Mesenchymal stem cell (in vitro differentiated cells and primary cell): ENCODE data around the gene ROBO1.

Experiments used
- DNase-seq: peaks from one replicate; pipeline ENCODE4 v3.0.0-alpha.2; 2013
- H2AFZ ChIP-seq: one replicate; pipeline ENCODE4 v1.6.1; 2013; ENCODE audit warnings: low read depth, mild to moderate bottlenecking, control low read depth, inconsistent platforms, low read length, moderate library complexity
- H2AK5ac ChIP-seq: 2 replicates; pipeline ENCODE4 v1.6.1; 2013; ENCODE audit warnings: low read length, moderate library complexity, mild to moderate bottlenecking, inconsistent platforms; ENCODE audit not compliant: severe bottlenecking
- H2BK120ac ChIP-seq: one replicate; pipeline ENCODE4 v1.6.1; 2013; ENCODE audit warnings: low read depth, mild to moderate bottlenecking, inconsistent platforms, low read length, moderate library complexity
- H2BK12ac ChIP-seq, 2 experiments: one replicate each; pipeline ENCODE4 v1.6.1; 2013; ENCODE audit warnings: inconsistent platforms in 2 of 2, low read length in 2 of 2, mild to moderate bottlenecking in 2 of 2, moderate library complexity in 2 of 2, control low read depth in 1 of 2
- H2BK15ac ChIP-seq: one replicate; pipeline ENCODE4 v1.6.1; 2013; ENCODE audit warnings: mild to moderate bottlenecking, low read depth, inconsistent platforms; ENCODE audit not compliant: poor library complexity, severe bottlenecking
- H2BK5ac ChIP-seq: 2 replicates; pipeline ENCODE4 v1.6.1; 2013; ENCODE audit warnings: low read depth, mild to moderate bottlenecking, low read length, control low read depth, inconsistent platforms; ENCODE audit not compliant: poor library complexity, severe bottlenecking
- H3K14ac ChIP-seq, 2 experiments: one replicate each; pipeline ENCODE4 v1.6.1; 2013; ENCODE audit warnings: inconsistent platforms in 2 of 2, low read length in 2 of 2, control low read depth in 1 of 2, mild to moderate bottlenecking in 1 of 2, moderate library complexity in 1 of 2
- H3K18ac ChIP-seq, 2 experiments: one replicate each; pipeline ENCODE4 v1.6.1; 2013; ENCODE audit warnings: inconsistent platforms in 2 of 2, low read length in 2 of 2, control low read depth in 1 of 2, low read depth in 1 of 2, mild to moderate bottlenecking in 1 of 2
- H3K23ac ChIP-seq, 2 experiments: one replicate each; pipeline ENCODE4 v1.6.1; 2013; ENCODE audit warnings: inconsistent platforms in 2 of 2, low read length in 2 of 2, mild to moderate bottlenecking in 2 of 2, moderate library complexity in 2 of 2, control low read depth in 1 of 2
- H3K27ac ChIP-seq: 2 replicates; pipeline ENCODE4 v1.5.1; 2013; ENCODE audit warnings: mild to moderate bottlenecking, moderate library complexity, low read length, control low read depth, inconsistent platforms; ENCODE audit not compliant: poor library complexity, severe bottlenecking
- H3K27me3 ChIP-seq, 2 experiments: 2 replicates each; pipeline versions ENCODE4 v1.6.1 to v1.7.0; 2013; ENCODE audit warnings: low read length in 2 of 2, mild to moderate bottlenecking in 2 of 2, moderate library complexity in 2 of 2, control low read depth in 1 of 2, inconsistent platforms in 1 of 2; ENCODE audit not compliant: control insufficient read depth in 1 of 2, insufficient read depth in 1 of 2
- H3K36me3 ChIP-seq, 2 experiments: 2 replicates each; pipeline versions ENCODE4 v1.6.1 to v1.7.0; 2013; ENCODE audit warnings: low read length in 2 of 2, control low read depth in 1 of 2, inconsistent platforms in 1 of 2, low read depth in 1 of 2, mild to moderate bottlenecking in 1 of 2; ENCODE audit not compliant: insufficient read depth in 2 of 2, control insufficient read depth in 1 of 2
- H3K4ac ChIP-seq, 2 experiments: one replicate each; pipeline ENCODE4 v1.6.1; 2013; ENCODE audit warnings: inconsistent platforms in 2 of 2, low read length in 2 of 2, mild to moderate bottlenecking in 2 of 2, moderate library complexity in 2 of 2, control low read depth in 1 of 2, low read depth in 1 of 2
- H3K4me1 ChIP-seq: 2 replicates; pipeline ENCODE4 v1.6.1; 2013; ENCODE audit warnings: low read depth, low read length, control low read depth; ENCODE audit not compliant: control insufficient read depth, insufficient read depth
- H3K4me2 ChIP-seq: 2 replicates; pipeline ENCODE4 v1.6.1; 2013; ENCODE audit warnings: low read length, mild to moderate bottlenecking, inconsistent platforms; ENCODE audit not compliant: poor library complexity, severe bottlenecking
- H3K4me3 ChIP-seq, 2 experiments: 2 replicates each; pipeline versions ENCODE4 v1.5.1 to v1.7.0; 2013; ENCODE audit warnings: low read length in 2 of 2, mild to moderate bottlenecking in 2 of 2, control low read depth in 1 of 2, low read depth in 1 of 2; ENCODE audit not compliant: insufficient read depth in 1 of 2
- H3K79me1 ChIP-seq: replicated peaks from 2 replicates; pipeline ENCODE4 v1.6.1; 2013; ENCODE audit warnings: mild to moderate bottlenecking, control low read depth, low read length, inconsistent platforms; ENCODE audit not compliant: poor library complexity, severe bottlenecking
- H3K9ac ChIP-seq: 2 replicates; pipeline ENCODE4 v1.7.0; 2013; ENCODE audit warnings: mild to moderate bottlenecking, low read length, moderate library complexity
- H3K9me3 ChIP-seq: 2 replicates; pipeline ENCODE4 v1.7.0; 2013; ENCODE audit warnings: mild to moderate bottlenecking, low read length; ENCODE audit not compliant: control insufficient read depth
- H4K8ac ChIP-seq: one replicate; pipeline ENCODE4 v1.6.1; 2013; ENCODE audit warnings: inconsistent platforms, mild to moderate bottlenecking, low read length, moderate library complexity
- H4K91ac ChIP-seq: one replicate; pipeline ENCODE4 v1.6.1; 2013; ENCODE audit warnings: mild to moderate bottlenecking, low read length, inconsistent platforms
- WGBS: methylation state at CpG from one replicate; pipeline ENCODE4 v1.1.7; 2013; ENCODE audit warnings: mixed read lengths; 5-methylcytosine and 5-hydroxymethylcytosine counted together

The ROBO1 gene

DNA sequence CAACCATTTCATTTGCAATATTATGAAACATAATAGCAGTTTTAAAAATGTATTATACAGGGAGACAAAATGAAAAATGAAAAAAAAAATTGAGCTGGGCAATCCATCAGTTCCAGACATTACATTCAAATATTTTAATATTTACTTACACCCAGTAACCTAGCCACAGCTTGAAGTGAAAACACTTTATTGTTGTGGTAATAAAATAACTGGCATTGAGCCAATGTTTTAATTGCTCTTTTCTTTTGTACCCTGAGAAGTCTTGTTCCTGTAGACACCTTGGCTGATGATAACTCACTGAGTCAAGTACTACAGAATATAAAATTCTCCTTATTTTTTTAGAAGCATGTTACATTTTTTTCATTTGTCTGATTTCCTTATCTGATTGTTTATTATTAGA, 180.6 kb downstream of the ROBO1 start:
- Histone ChIP-seq H2BK15ac (no peak overlapping the region), H2AK5ac (no peak overlapping the region), H2BK12ac (no peak overlapping the region), H3K4me3 (no peak overlapping the region), H3K4me1 (no peaks in the 10 kb centered on the region), H3K9ac (no peak overlapping the region), H4K91ac (no peak overlapping the region), H2BK120ac (no peak overlapping the region), H3K4ac (no peak overlapping the region), H3K27ac (no peak overlapping the region), H4K8ac (no peak overlapping the region), H3K79me1 (no peaks in the 10 kb centered on the region), H3K23ac (no peak overlapping the region), H3K4me2 (no peak overlapping the region), H3K36me3 (no peaks in the 10 kb centered on the region), H3K9me3 (no peaks in the 10 kb centered on the region), H2BK5ac (no peak overlapping the region), H3K14ac (no peak overlapping the region), H2AFZ (no peak overlapping the region), H3K27me3 (no peaks in the 10 kb centered on the region), H3K18ac (no peak overlapping the region)
- no peak for DNase-seq

DNA sequence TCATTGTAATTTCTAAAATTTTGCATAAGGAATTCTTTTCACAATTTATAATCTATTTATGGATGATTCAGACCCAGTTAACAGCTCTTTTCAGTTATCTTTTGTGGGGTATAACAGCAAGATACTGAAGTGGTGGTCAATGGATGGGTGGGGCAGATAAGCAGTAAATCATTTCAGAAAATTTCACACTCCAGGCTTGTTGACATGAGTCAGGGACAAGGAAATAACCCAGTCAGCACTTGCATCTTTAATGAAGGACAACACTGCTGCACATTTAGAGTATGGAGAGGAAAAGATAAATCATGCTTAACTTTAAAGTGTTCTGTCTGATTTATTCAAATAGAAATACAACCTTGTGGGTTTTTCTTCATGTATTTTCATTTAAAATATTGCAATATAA, 181.6 kb downstream of the ROBO1 start:
- H3K4me1 ChIP-seq: no peaks in the 10 kb centered on the region
- no peaks in the 10 kb centered on the region for H3K27me3 ChIP-seq
- no peak overlapping the region for H3K23ac ChIP-seq
- no peak overlapping the region for H4K91ac ChIP-seq
- H4K8ac ChIP-seq: no peak overlapping the region
- H3K4ac ChIP-seq: no peak overlapping the region
- H3K14ac ChIP-seq: no peak overlapping the region
- no peak overlapping the region for H3K4me3 ChIP-seq
- H3K27ac ChIP-seq: no peak overlapping the region
- no peak overlapping the region for H3K18ac ChIP-seq
- DNase-seq: no peak
- no peaks in the 10 kb centered on the region for H3K36me3 ChIP-seq
- H3K9me3 ChIP-seq: no peaks in the 10 kb centered on the region
- H3K79me1 ChIP-seq: no peaks in the 10 kb centered on the region
- H3K9ac ChIP-seq: no peak overlapping the region
- H2BK120ac ChIP-seq: no peak overlapping the region
- no peak overlapping the region for H2BK12ac ChIP-seq
- no peak overlapping the region for H2BK5ac ChIP-seq
- no peak overlapping the region for H2BK15ac ChIP-seq
- H3K4me2 ChIP-seq: no peak overlapping the region
- no peak overlapping the region for H2AFZ ChIP-seq
- no peak overlapping the region for H2AK5ac ChIP-seq

DNA sequence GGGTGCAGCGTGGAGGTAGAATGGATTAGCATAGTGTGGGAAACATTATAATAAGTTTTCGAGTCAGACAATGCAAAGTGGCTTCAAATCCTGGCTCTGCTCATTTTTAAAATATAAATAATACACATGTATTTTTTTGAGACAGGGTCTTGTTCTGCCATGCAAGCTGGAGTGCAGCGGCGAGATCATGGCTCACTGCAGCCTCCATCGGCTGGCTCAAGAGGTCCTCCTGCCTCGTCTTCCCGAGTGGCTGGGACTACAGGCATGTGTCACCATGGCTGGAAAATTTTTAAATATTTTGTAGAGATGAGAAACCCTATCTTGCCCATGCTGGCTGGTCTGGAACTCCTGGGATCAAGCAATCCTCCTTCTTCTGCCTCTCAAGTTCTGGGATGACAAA, 194.9 kb downstream of the ROBO1 start:
- no peak for DNase-seq
- no peak overlapping the region for H2BK15ac ChIP-seq
- no peak overlapping the region for H3K18ac ChIP-seq
- no peak overlapping the region for H3K4me2 ChIP-seq
- H2BK120ac ChIP-seq: no peak overlapping the region
- H2BK12ac ChIP-seq: no peak overlapping the region
- no peaks in the 10 kb centered on the region for H3K79me1 ChIP-seq
- H3K27me3 ChIP-seq: no peaks in the 10 kb centered on the region
- H4K91ac ChIP-seq: no peak overlapping the region
- no peak overlapping the region for H3K4me3 ChIP-seq
- H3K4me1 ChIP-seq: no peaks in the 10 kb centered on the region
- no peak overlapping the region for H3K14ac ChIP-seq
- no peak overlapping the region for H3K27ac ChIP-seq
- H3K9ac ChIP-seq: no peak overlapping the region
- H3K9me3 ChIP-seq: no peaks in the 10 kb centered on the region
- no peaks in the 10 kb centered on the region for H3K36me3 ChIP-seq
- 76% methylated on average over 5 of the region's 7 CpGs for whole genome bisulfite sequencing
- no peak overlapping the region for H4K8ac ChIP-seq
- no peak overlapping the region for H2AK5ac ChIP-seq
- no peak overlapping the region for H3K4ac ChIP-seq
- no peak overlapping the region for H2BK5ac ChIP-seq
- H3K23ac ChIP-seq: no peak overlapping the region
- no peak overlapping the region for H2AFZ ChIP-seq

DNA sequence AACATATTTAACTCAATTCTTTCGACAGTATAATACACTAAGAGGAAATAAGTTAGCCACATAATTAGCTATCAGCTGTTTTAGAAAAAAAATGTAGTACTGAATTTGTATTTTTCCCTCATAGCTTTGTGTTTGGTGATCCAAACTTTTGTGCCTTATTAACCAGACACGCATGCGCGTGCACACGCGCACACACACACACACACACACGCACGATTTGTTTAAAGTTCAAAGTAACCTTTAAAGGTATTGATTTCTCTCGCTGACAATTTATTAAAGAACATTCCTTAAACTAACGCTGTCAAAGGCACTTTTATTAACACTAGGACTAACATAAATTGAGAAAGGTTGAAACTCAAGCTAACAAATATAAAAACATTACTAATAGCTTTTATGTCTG, 198.9 kb downstream of the ROBO1 start:
- no peak for DNase-seq
- Histone ChIP-seq H2AFZ (no peak overlapping the region), H3K27ac (no peak overlapping the region), H3K14ac (no peak overlapping the region), H3K4me2 (no peak overlapping the region), H3K79me1 (no peaks in the 10 kb centered on the region), H2BK15ac (no peak overlapping the region), H2BK12ac (no peak overlapping the region), H2BK120ac (no peak overlapping the region), H2BK5ac (no peak overlapping the region), H3K18ac (no peak overlapping the region), H4K91ac (no peak overlapping the region), H4K8ac (no peak overlapping the region), H3K4me1 (peaks cover 1% of the 10 kb centered on the region), H3K27me3 (no peaks in the 10 kb centered on the region), H3K4ac (no peak overlapping the region), H3K4me3 (no peak overlapping the region), H3K9ac (no peak overlapping the region), H3K9me3 (no peaks in the 10 kb centered on the region), H3K23ac (no peak overlapping the region), H2AK5ac (no peak overlapping the region), H3K36me3 (no peaks in the 10 kb centered on the region)
- over 99% methylated on average over 7 of the region's 10 CpGs for WGBS
